ENCODE measurements around the gene AHNAK. TPM values are rescaled to one million over a fixed set of nuclear protein-coding genes. Genes with fewer than 3 reads are reported as not detected.

AHNAK gene
- total RNA-seq, 1 donor from 2014 or later, result 302 TPM

DNA sequence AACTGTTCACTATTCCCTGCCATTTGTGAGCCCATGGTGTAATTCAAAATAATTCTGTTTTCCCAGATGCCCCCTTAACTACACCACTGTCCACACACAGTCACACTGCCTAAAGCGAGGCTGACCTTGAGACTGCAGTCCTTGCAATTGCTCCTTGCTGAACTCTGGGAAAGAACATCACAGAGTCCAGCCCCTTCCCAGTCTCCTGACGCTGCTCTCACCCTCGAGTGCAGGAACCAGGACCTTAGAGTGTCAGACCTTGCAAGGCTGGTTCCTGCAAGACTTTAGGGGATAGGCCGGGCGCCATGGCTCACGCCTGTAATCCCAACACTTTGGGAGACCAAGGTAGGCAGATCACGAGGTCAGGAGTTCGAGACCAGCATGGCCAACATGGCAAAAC is 33.6 kb downstream of the AHNAK start:
- TF ChIP-seq, protein P1, sequence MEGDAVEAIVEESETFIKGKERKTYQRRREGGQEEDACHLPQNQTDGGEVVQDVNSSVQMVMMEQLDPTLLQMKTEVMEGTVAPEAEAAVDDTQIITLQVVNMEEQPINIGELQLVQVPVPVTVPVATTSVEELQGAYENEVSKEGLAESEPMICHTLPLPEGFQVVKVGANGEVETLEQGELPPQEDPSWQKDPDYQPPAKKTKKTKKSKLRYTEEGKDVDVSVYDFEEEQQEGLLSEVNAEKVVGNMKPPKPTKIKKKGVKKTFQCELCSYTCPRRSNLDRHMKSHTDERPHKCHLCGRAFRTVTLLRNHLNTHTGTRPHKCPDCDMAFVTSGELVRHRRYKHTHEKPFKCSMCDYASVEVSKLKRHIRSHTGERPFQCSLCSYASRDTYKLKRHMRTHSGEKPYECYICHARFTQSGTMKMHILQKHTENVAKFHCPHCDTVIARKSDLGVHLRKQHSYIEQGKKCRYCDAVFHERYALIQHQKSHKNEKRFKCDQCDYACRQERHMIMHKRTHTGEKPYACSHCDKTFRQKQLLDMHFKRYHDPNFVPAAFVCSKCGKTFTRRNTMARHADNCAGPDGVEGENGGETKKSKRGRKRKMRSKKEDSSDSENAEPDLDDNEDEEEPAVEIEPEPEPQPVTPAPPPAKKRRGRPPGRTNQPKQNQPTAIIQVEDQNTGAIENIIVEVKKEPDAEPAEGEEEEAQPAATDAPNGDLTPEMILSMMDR (conservative IDR thresholded peaks at IDR 0.05), result no peak
- peaks cover 28% of the 10 kb centered on the region for H3K36me3 Mint-ChIP-seq
- H3K27me3 Mint-ChIP-seq, result no peaks in the 10 kb centered on the region
- DNase-seq (ENCODE audit: extremely low spot score, unreplicated experiment), result no peak
- peaks cover 25% of the 10 kb centered on the region for H3K4me1 Mint-ChIP-seq (ENCODE audit: unreplicated experiment)
- H3K9me3 Mint-ChIP-seq, result no peaks in the 10 kb centered on the region
- no peak overlapping the region for H3K4me3 Mint-ChIP-seq
- no peak overlapping the region for H3K27ac Mint-ChIP-seq

DNA sequence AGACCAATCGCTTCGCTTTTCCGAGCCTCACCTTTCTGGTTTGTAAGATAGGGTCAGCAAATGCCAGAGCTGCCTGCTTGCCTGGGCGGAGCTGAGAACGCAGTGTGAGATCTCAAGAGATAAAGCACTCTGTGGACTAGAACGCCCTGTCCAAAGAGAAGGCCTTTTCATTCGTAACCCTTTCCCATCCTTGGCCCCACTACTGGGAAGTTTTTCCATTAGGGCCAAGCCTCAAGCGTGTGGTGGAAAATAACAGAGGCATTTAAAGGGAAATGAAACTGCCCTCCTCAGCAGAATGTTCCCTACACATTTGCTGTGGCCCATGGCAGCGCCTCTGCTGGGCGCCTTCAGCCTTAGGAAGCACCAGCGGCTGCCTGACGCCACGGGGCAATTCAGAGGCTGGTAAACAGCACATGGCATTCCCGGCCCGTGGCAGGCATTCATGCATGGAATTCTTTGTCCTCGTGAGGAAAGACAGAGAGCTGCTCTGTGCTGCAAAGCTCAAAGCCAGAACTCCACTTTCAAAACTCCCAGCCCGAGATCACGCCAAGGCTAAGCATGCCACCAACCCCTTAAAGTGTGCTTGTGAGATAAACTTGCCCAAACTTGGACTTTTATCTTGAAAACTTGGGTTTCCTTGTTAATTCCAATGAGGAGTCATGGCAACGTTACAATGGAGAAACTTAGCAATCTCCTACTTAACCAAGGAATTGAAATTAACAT is 38.1 kb downstream of the AHNAK start:
- Mint-ChIP-seq H3K36me3 (no peaks in the 10 kb centered on the region), H3K27ac (peak overlapping the region; percentile 80), H3K9me3 (no peaks in the 10 kb centered on the region), H3K4me3 (peak overlapping the region; percentile 77), H3K4me1 (ENCODE audit: unreplicated experiment) (peaks cover 46% of the 10 kb centered on the region), H3K27me3 (peaks cover 10% of the 10 kb centered on the region)
- TF ChIP-seq, protein P1 (conservative IDR thresholded peaks at IDR 0.05), result peak; percentile 71
- DNase-seq (ENCODE audit: extremely low spot score, unreplicated experiment), result peak; percentile 77

DNA sequence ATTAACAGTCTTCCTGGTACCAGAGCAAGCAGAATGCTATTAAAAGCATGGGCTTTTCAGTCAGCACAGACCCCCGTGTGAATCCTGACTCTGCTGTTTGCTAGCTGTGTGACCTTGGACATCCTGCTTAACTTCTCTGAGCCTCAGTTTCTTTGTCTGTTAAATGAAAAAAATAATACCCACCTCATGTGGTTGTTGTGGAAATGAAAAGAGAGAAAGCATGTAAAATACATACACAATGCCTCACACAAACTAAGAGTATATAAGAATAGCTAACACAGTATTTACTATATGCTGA is 39.5 kb downstream of the AHNAK start:
- TF ChIP-seq, protein P1 (conservative IDR thresholded peaks at IDR 0.05), result no peak
- Mint-ChIP-seq H3K4me3 (peak overlapping the region; percentile 20), H3K27ac (peak overlapping the region; percentile 7), H3K9me3 (no peaks in the 10 kb centered on the region), H3K4me1 (ENCODE audit: unreplicated experiment) (peaks cover 52% of the 10 kb centered on the region), H3K36me3 (no peaks in the 10 kb centered on the region), H3K27me3 (peaks cover 10% of the 10 kb centered on the region)
- DNase-seq (ENCODE audit: extremely low spot score, unreplicated experiment), result no peak

DNA sequence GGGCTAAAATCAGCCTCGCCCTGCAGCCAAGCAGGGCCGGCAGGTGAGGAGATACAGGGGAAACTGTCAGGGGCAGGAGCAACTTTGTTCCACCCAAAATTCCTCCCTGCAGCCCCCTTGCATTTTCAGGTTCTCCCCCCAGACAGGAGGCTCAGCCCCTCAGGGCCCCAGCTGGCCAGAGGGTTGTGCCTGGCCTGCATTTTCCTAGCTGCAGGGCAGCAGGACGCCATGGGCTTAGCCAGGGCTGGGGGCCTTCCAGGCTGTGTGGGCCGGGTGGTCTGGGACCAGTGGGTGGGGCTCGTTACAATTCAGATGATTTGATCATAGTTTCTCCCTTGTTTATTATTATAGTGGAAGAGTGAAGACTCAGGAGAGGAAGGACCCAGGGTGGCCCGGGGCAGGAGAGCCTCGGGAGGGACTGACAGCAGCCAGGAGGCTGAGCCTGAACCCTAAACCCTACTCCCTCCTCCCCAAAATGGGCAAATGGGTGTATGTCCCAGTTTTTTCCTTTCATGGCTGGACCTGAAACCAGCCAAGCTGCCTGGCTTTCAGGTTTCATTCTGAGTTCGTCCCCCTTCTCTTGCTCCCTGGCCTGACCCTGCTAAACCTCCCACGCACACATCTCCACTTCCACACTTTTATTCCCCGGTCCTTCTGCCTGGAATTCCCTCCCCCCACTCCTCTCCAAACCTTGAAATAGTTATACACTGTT is 40.0 kb downstream of the AHNAK start:
- Mint-ChIP-seq H3K9me3 (no peaks in the 10 kb centered on the region), H3K36me3 (no peaks in the 10 kb centered on the region), H3K4me1 (ENCODE audit: unreplicated experiment) (peaks cover 56% of the 10 kb centered on the region), H3K4me3 (peak overlapping the region; percentile 20), H3K27me3 (peaks cover 10% of the 10 kb centered on the region), H3K27ac (peak overlapping the region; percentile 7)
- TF ChIP-seq, protein P1 (conservative IDR thresholded peaks at IDR 0.05), result no peak
- no peak for DNase-seq (ENCODE audit: extremely low spot score, unreplicated experiment)

DNA sequence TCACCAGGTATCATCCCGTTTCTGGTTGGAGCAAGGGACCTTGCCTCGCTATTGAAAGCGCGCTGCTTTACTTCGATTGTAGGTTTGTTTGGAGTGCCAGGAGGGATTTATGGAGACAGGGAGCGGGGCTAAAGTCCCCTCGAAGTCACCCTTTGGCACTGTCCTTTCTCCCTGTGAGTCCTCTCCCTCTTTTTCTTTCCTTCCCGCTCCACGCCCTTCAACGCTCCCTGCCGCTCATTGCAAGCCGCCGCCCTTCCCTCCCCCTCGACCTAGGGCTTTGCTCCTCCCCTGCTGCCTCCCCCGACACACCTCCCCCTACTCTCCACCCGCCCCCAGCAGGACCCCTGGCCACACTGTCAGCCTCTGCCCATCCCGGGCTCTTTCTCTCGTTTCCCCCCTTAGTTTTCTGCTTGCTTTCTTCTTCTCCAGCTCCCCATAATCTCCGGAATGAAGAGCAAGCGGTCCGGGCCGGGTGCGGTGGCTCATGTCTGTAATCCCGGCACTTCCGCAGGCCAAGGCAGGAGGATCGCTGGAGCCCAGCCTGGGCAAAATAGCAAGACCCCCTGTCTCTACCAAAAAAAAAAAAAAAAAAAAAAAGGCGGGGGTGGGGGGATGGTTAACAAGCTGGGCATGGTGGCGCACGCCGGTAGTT is 41.0 kb downstream of the AHNAK start:
- Mint-ChIP-seq H3K4me1 (ENCODE audit: unreplicated experiment) (peaks cover 63% of the 10 kb centered on the region), H3K27ac (peak overlapping the region; percentile 65), H3K27me3 (peaks cover 10% of the 10 kb centered on the region), H3K4me3 (peak overlapping the region; percentile 64), H3K36me3 (no peaks in the 10 kb centered on the region), H3K9me3 (no peaks in the 10 kb centered on the region)
- TF ChIP-seq, protein P1 (conservative IDR thresholded peaks at IDR 0.05), result no peak
- DNase-seq (ENCODE audit: extremely low spot score, unreplicated experiment), result no peak
